GM18861 (cell line): ENCODE measurements around the gene TNS1.

Experiments
- ATAC-seq: cut with Tn5 transposase; IDR thresholded peaks from one replicate; pipeline ENCODE4 v1.9.1; 2021; ENCODE audit not compliant: unreplicated experiment

TNS1 gene

GRCh38 chr2:217919204-217919603, 83.6 kb downstream of the TNS1 start:
- ATAC-seq = no peak

- no peak for ATAC-seq
These were observed 84.3 kb downstream of the TNS1 start for GRCh38 chr2:217918308-217919024.

GRCh38 chr2:217916504-217917254, 86.1 kb downstream of the TNS1 start:
- no peak for ATAC-seq

- ATAC-seq = no peak
These were observed 87.1 kb downstream of the TNS1 start for GRCh38 chr2:217915706-217916105.

GRCh38 chr2:217914878-217915277, 87.9 kb downstream of the TNS1 start:
- no peak for ATAC-seq

- no peak for ATAC-seq
These were observed 88.7 kb downstream of the TNS1 start for GRCh38 chr2:217914078-217914477.

GRCh38 chr2:217913436-217913835, 89.4 kb downstream of the TNS1 start:
- ATAC-seq = no peak

- ATAC-seq = no peak
These were observed 90.4 kb downstream of the TNS1 start for GRCh38 chr2:217912098-217913024.

GRCh38 chr2:217911283-217912097, 91.3 kb downstream of the TNS1 start:
- no peak for ATAC-seq

GRCh38 chr2:217910875-217911212, 92.0 kb downstream of the TNS1 start:
- ATAC-seq = no peak

GRCh38 chr2:217909156-217909820, 93.5 kb downstream of the TNS1 start:
- ATAC-seq = no peak

- no peak for ATAC-seq
These were observed 94.3 kb downstream of the TNS1 start for GRCh38 chr2:217908544-217908943.

GRCh38 chr2:217907266-217907665, 95.5 kb downstream of the TNS1 start:
- ATAC-seq = no peak

- no peak for ATAC-seq
These were observed 96.0 kb downstream of the TNS1 start for GRCh38 chr2:217906798-217907197.

- no peak for ATAC-seq
These were observed 96.9 kb downstream of the TNS1 start for GRCh38 chr2:217905896-217906295.

GRCh38 chr2:217905395-217905794, 97.4 kb downstream of the TNS1 start:
- ATAC-seq = no peak

GRCh38 chr2:217904614-217904965, 98.2 kb downstream of the TNS1 start:
- no peak for ATAC-seq

- ATAC-seq = no peak
These were observed 98.8 kb downstream of the TNS1 start for GRCh38 chr2:217903859-217904613.

- ATAC-seq = no peak
These were observed 99.5 kb downstream of the TNS1 start for GRCh38 chr2:217903142-217903858.
